SU-DHL-6 (cell line): ENCODE measurements around the gene ZNF574.

Experiments
- H2AFZ ChIP-seq: fragments of 200-600 bp; sonication (generic); 2 replicates; pipeline ENCODE4 v1.6.1; 2014; ENCODE audit warnings: low read depth, mild to moderate bottlenecking, moderate library complexity, mixed read lengths, antibody characterized with exemption, low read length; ENCODE audit not compliant: severe bottlenecking
- H3F3A ChIP-seq: fragments of 200-600 bp; shearing (Covaris generic); 2 replicates; pipeline ENCODE4 v1.6.0; 2016; ENCODE audit warnings: antibody characterized with exemption, mild to moderate bottlenecking; ENCODE audit not compliant: insufficient read depth
- H3K27ac ChIP-seq: fragments of 200-600 bp; sonication (generic); 2 replicates; pipeline ENCODE4 v1.5.1; 2016; ENCODE audit warnings: low read depth, mild to moderate bottlenecking, low read length, moderate library complexity, mixed read lengths
- H3K27me3 ChIP-seq: fragments of 200-600 bp; sonication (generic), shearing (Covaris generic); 2 replicates; pipeline ENCODE4 v1.6.0; 2014; ENCODE audit warnings: mild to moderate bottlenecking, low read length
- H3K36me3 ChIP-seq: fragments of 200-600 bp; sonication (generic); 2 replicates; pipeline ENCODE4 v1.6.1; 2014; ENCODE audit warnings: mild to moderate bottlenecking, low read length, mixed read lengths
- H3K4me2 ChIP-seq: fragments of 300-600, 200-600 bp; shearing (Covaris generic), sonication (generic); 2 replicates; pipeline ENCODE4 v1.6.0; 2014; ENCODE audit warnings: low read length, low read depth, mild to moderate bottlenecking; ENCODE audit not compliant: poor library complexity, severe bottlenecking
- H3K4me3 ChIP-seq: fragments of 200-600 bp; sonication (generic); 2 replicates; pipeline ENCODE4 v1.5.1; 2014; ENCODE audit warnings: antibody characterized with exemption, low read length, mild to moderate bottlenecking, mixed read lengths; ENCODE audit not compliant: insufficient read depth, poor library complexity, severe bottlenecking
- H3K79me2 ChIP-seq: fragments of 200-600 bp; sonication (generic); 2 replicates; pipeline ENCODE4 v1.6.1; 2014; ENCODE audit warnings: mild to moderate bottlenecking, low read length, moderate library complexity; ENCODE audit not compliant: insufficient read depth
- H3K9ac ChIP-seq: fragments of 200-600 bp; sonication (generic); 2 replicates; pipeline ENCODE4 v1.7.0; 2014; ENCODE audit warnings: mild to moderate bottlenecking, low read length
- H3K9me2 ChIP-seq: fragments of 200-600 bp; sonication (generic); replicated peaks from 2 replicates; pipeline ENCODE4 v1.6.1; 2014; ENCODE audit warnings: low read length; ENCODE audit not compliant: insufficient read depth
- H3K9me3 ChIP-seq: fragments of 200-600 bp; sonication (generic); 2 replicates; pipeline ENCODE4 v1.6.1; 2014; ENCODE audit warnings: low read length, mixed read lengths; ENCODE audit not compliant: insufficient read depth
- H4K20me1 ChIP-seq: fragments of 200-600 bp; sonication (generic); 2 replicates; pipeline ENCODE4 v1.6.1; 2014; ENCODE audit warnings: low read depth, mild to moderate bottlenecking, antibody characterized with exemption, low read length, moderate library complexity, mixed read lengths
- EZH2phosphoT487 ChIP-seq: fragments of 200-600 bp; sonication (generic), shearing (Covaris generic); conservative IDR thresholded peaks from 2 replicates; pipeline ENCODE4 v1.6.1; 2018; ENCODE audit warnings: mild to moderate bottlenecking, antibody characterized with exemption, low read length, moderate library complexity, mixed read lengths
- TF ChIP-seq, protein P1 (sequence below): fragments of 200-600 bp; sonication (generic); IDR thresholded peaks from one replicate; pipeline ENCODE4 v1.5.1; 2017; ENCODE audit warnings: antibody characterized with exemption, mild to moderate bottlenecking, low read length, moderate library complexity; ENCODE audit not compliant: insufficient read depth, poor library complexity, severe bottlenecking

Gene ZNF574

DNA sequence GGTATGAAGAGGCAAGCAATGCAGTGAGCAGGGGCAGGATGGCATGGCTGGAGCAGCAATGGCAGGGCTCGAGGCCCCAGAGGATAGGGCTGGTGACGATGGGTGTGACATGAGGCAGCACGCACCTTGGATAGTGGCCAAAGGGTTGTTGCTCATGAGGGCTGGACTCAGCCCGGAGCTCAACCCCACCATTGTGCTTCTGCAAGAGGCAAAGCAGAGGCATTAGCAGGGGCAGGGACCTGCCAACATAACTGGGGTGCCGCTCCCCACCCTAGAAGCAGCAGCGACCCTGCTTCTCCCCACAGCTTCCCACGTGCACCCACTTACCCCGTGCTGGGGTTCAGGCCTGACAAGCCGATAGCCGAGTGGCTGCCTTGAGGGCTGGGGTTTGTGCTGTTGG, 15.8 kb downstream of the ZNF574 start:
- H4K20me1 ChIP-seq: no peaks in the 10 kb centered on the region
- H3K79me2 ChIP-seq: no peaks in the 10 kb centered on the region
- H3K27me3 ChIP-seq: no peaks in the 10 kb centered on the region
- H2AFZ ChIP-seq: no peak overlapping the region
- TF ChIP-seq EZH2phosphoT487: no peak
- TF ChIP-seq, protein P1, sequence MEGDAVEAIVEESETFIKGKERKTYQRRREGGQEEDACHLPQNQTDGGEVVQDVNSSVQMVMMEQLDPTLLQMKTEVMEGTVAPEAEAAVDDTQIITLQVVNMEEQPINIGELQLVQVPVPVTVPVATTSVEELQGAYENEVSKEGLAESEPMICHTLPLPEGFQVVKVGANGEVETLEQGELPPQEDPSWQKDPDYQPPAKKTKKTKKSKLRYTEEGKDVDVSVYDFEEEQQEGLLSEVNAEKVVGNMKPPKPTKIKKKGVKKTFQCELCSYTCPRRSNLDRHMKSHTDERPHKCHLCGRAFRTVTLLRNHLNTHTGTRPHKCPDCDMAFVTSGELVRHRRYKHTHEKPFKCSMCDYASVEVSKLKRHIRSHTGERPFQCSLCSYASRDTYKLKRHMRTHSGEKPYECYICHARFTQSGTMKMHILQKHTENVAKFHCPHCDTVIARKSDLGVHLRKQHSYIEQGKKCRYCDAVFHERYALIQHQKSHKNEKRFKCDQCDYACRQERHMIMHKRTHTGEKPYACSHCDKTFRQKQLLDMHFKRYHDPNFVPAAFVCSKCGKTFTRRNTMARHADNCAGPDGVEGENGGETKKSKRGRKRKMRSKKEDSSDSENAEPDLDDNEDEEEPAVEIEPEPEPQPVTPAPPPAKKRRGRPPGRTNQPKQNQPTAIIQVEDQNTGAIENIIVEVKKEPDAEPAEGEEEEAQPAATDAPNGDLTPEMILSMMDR: no peak
- no peak overlapping the region for H3K27ac ChIP-seq
- no peaks in the 10 kb centered on the region for H3K9me2 ChIP-seq
- H3F3A ChIP-seq: peaks cover 4% of the 10 kb centered on the region; the same call in 1 of the 2 replicates
- no peak overlapping the region for H3K4me3 ChIP-seq
- no peaks in the 10 kb centered on the region for H3K36me3 ChIP-seq
- H3K9ac ChIP-seq: no peak overlapping the region
- no peak overlapping the region for H3K4me2 ChIP-seq
- H3K9me3 ChIP-seq: no peaks in the 10 kb centered on the region

DNA sequence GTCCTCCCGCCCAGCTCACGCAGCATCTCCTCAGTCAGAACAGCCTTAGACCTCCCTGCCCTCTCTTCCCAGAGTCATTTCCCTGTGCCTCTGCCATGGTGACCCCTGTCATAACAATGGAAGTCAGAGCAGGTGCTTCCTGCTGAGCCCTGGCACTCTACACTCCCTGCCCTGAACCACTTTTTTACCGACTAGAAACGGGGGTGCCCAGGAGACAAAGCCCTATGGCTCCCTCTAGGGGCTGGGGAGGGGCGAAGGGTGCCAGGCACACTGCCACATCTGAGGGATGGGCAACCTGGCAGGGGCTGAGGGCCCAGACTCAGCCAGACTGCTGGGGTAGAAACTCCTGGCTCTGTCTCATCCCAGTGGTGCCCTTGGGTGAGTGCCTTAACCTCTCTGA, 16.4 kb downstream of the ZNF574 start:
- H3K27ac ChIP-seq: no peak overlapping the region
- no peaks in the 10 kb centered on the region for H3K9me3 ChIP-seq
- H2AFZ ChIP-seq: no peak overlapping the region
- no peak overlapping the region for H3K9ac ChIP-seq
- H3K36me3 ChIP-seq: no peaks in the 10 kb centered on the region
- no peaks in the 10 kb centered on the region for H4K20me1 ChIP-seq
- H3K4me3 ChIP-seq: no peak overlapping the region
- H3K9me2 ChIP-seq: no peaks in the 10 kb centered on the region
- H3K27me3 ChIP-seq: no peaks in the 10 kb centered on the region
- no peaks in the 10 kb centered on the region for H3F3A ChIP-seq
- no peak overlapping the region for H3K4me2 ChIP-seq
- TF ChIP-seq, protein P1: peak; percentile 36
- TF ChIP-seq EZH2phosphoT487: no peak
- H3K79me2 ChIP-seq: no peaks in the 10 kb centered on the region

DNA sequence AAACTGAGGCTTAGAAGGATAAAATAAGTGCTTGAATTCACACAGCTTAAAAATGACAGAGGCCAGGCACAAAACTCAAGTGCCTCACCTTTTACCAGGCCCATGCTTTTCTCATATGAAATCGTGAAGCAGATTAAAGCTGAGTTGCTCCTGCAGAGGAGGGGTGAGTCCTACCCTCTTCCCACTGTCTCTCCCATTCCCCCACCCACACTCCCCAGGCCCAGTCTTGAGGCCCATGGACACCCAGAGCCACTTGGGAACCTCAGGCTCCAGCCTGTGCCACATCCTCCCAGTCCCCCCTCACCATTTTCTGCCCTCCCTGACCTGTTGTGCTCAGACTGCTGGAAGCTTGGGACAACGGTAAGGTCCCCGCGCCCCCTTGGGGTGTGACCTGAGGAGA, 17.5 kb downstream of the ZNF574 start:
- Histone ChIP-seq H4K20me1 (no peaks in the 10 kb centered on the region), H3F3A (no peaks in the 10 kb centered on the region), H3K27me3 (no peaks in the 10 kb centered on the region), H2AFZ (no peak overlapping the region), H3K79me2 (no peaks in the 10 kb centered on the region), H3K36me3 (no peaks in the 10 kb centered on the region), H3K9me2 (no peaks in the 10 kb centered on the region), H3K4me3 (no peak overlapping the region), H3K9me3 (no peaks in the 10 kb centered on the region), H3K27ac (no peak overlapping the region), H3K9ac (no peak overlapping the region), H3K4me2 (no peak overlapping the region)
- TF ChIP-seq, protein P1: no peak
- no peak for TF ChIP-seq EZH2phosphoT487
